Kidney (tissue), 14 donors: ENCODE measurements around the gene NRXN3. TPM values are rescaled to one million over a fixed set of nuclear protein-coding genes. Genes with fewer than 3 reads are reported as not detected.

Source experiments
- DNase-seq, 5 donors: peaks; one replicate each; pipeline ENCODE4 v3.0.0-alpha.2; 2013 to 2020
- FAIRE-seq: peaks from 2 replicates; lab custom pipeline; 2012; peaks lifted over from hg19 to GRCh38; lab: Jason Lieb, UNC
- H3K27ac ChIP-seq, 2 donors: one replicate each; pipeline ENCODE4 v1.7.0; 2013; ENCODE audit warnings: low read depth in 2 of 2, low read length in 2 of 2, inconsistent platforms in 1 of 2
- H3K27me3 ChIP-seq: one replicate; pipeline ENCODE4 v1.7.1; 2013; ENCODE audit warnings: low read length, inconsistent platforms; ENCODE audit not compliant: control insufficient read depth, insufficient read depth
- H3K36me3 ChIP-seq, 3 donors: one replicate each; pipeline versions ENCODE4 v1.7.0 to v1.7.1; 2013; ENCODE audit warnings: low read length in 3 of 3, control low read depth in 1 of 3, inconsistent platforms in 1 of 3; ENCODE audit not compliant: insufficient read depth in 3 of 3, control insufficient read depth in 2 of 3
- H3K4me1 ChIP-seq, 3 donors: one replicate each; pipeline versions ENCODE4 v1.7.0 to v1.7.1; 2013; ENCODE audit warnings: low read length in 3 of 3, inconsistent platforms in 1 of 3, low read depth in 1 of 3; ENCODE audit not compliant: control insufficient read depth in 2 of 3, insufficient read depth in 2 of 3
- H3K4me3 ChIP-seq, 3 donors: one replicate each; pipeline versions ENCODE4 v1.7.0 to v1.8.1; 2013; ENCODE audit warnings: low read length in 3 of 3, control low read depth in 1 of 3, inconsistent platforms in 1 of 3
- H3K9ac ChIP-seq, 3 donors: one replicate each; pipeline versions ENCODE4 v1.7.0 to v1.7.1; 2013; ENCODE audit warnings: low read length in 3 of 3, control low read depth in 1 of 3, inconsistent platforms in 1 of 3
- H3K9me3 ChIP-seq, 3 donors: one replicate each; pipeline versions ENCODE4 v1.7.0 to v1.7.1; 2013; ENCODE audit warnings: low read length in 3 of 3, control low read depth in 1 of 3, inconsistent platforms in 1 of 3; ENCODE audit not compliant: control insufficient read depth in 2 of 3, insufficient read depth in 1 of 3
- intact Hi-C: fragments of 100-400 bp; cut with DNase I; formaldehyde crosslinking; loops from one replicate; pipeline ENCODE4 v1.11.1; 2022
- polyA plus RNA-seq: library from polyadenylated mRNA; stranded (reverse); fragments of 350-450 nt; fragmentation: Illumina TruSeq; extraction: RNeasy Lipid Tissue Mini Kit (QIAGEN cat#74804); gene quantifications from one replicate; pipeline ENCODE4 v1.2.3, GENCODE V29; 2014; ENCODE audit warnings: low read depth, low replicate concordance; ENCODE audit not compliant: insufficient read depth
- total RNA-seq: library from RNA; stranded (reverse); fragmentation: NEBNext Ultra II Directional; extraction: Animal tissue kit (Norgen Biotek cat#: 25700); gene quantifications from one replicate; pipeline ENCODE4 v1.2.1, GENCODE V29; 2021
- TF ChIP-seq, protein P1 (sequence below): IDR thresholded peaks from 3 replicates; pipeline ENCODE4 v1.5.1; 2012; ENCODE audit warnings: mild to moderate bottlenecking, moderate library complexity, borderline replicate concordance; ENCODE audit not compliant: insufficient read depth; ENCODE audit errors: extremely low read depth
- donor health status: control.
- donor health status: control.
- donor health status: control.
- donor health status: control.
- donor health status: control.
- donor health status: DM: yes; HTN: yes; CAD: no.
- donor health status: Normal renal cell carcinoma (clear cell type).

Gene NRXN3
- total and polyA plus RNA-seq, 2 donors from 2014 or later = 1.5 to 2.4 TPM

DNA sequence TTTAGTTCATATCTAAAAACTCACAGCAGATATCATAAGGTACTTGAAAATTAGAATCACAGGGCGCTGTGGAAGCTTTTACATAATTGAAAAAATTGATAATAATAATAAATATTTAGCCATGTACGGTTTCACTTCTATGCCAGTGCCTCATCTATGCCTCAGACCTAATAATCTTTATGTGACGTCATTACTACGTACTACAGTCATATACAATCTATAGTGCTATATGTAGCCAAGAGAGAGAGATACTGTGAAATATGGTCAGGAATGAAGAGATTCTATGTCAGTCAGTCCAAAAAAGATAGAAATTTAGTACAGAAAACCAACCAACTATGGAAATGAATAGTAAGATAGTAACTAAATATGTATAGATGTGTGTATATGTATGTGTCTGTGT, 1010.5 kb downstream of the NRXN3 start:
- Histone ChIP-seq H3K9ac (no peak overlapping the region), H3K9me3 (no peaks in the 10 kb centered on the region), H3K27me3 (no peaks in the 10 kb centered on the region), H3K4me3 (no peak overlapping the region), H3K27ac (no peak overlapping the region), H3K4me1 (no peaks in the 10 kb centered on the region), H3K36me3 (no peaks in the 10 kb centered on the region)
- no peak for DNase-seq
- TF ChIP-seq, protein P1, sequence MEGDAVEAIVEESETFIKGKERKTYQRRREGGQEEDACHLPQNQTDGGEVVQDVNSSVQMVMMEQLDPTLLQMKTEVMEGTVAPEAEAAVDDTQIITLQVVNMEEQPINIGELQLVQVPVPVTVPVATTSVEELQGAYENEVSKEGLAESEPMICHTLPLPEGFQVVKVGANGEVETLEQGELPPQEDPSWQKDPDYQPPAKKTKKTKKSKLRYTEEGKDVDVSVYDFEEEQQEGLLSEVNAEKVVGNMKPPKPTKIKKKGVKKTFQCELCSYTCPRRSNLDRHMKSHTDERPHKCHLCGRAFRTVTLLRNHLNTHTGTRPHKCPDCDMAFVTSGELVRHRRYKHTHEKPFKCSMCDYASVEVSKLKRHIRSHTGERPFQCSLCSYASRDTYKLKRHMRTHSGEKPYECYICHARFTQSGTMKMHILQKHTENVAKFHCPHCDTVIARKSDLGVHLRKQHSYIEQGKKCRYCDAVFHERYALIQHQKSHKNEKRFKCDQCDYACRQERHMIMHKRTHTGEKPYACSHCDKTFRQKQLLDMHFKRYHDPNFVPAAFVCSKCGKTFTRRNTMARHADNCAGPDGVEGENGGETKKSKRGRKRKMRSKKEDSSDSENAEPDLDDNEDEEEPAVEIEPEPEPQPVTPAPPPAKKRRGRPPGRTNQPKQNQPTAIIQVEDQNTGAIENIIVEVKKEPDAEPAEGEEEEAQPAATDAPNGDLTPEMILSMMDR = no peak
- no peak for FAIRE-seq
- intact Hi-C loops = no loop called here

DNA sequence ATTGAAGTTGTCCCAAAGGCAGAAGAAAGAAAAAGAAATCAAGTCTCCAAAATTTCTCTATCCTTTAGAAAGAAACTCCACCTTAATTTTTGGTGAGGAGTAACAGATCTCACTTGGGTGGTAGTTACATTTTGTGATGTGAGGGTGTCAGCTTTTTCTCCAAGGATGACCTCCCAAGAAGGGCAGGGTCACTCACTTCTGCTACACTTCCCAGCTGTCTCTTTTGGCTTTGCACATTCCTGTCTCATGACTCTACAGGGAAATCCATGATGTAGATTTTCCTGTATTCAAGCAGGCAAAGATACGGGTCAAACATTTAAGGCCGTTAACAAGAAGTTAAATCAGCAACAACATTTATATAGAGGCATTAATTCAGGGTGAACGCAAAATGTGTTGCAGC, 1016.4 kb downstream of the NRXN3 start:
- intact Hi-C loops = no loop called here
- H3K36me3 ChIP-seq = no peaks in the 10 kb centered on the region
- TF ChIP-seq, protein P1 = no peak
- H3K4me1 ChIP-seq = no peaks in the 10 kb centered on the region
- DNase-seq = no peak
- no peak for FAIRE-seq
- no peaks in the 10 kb centered on the region for H3K9me3 ChIP-seq
- no peaks in the 10 kb centered on the region for H3K27me3 ChIP-seq
- H3K4me3 ChIP-seq = no peak overlapping the region
- H3K9ac ChIP-seq = no peak overlapping the region
- H3K27ac ChIP-seq = no peak overlapping the region

DNA sequence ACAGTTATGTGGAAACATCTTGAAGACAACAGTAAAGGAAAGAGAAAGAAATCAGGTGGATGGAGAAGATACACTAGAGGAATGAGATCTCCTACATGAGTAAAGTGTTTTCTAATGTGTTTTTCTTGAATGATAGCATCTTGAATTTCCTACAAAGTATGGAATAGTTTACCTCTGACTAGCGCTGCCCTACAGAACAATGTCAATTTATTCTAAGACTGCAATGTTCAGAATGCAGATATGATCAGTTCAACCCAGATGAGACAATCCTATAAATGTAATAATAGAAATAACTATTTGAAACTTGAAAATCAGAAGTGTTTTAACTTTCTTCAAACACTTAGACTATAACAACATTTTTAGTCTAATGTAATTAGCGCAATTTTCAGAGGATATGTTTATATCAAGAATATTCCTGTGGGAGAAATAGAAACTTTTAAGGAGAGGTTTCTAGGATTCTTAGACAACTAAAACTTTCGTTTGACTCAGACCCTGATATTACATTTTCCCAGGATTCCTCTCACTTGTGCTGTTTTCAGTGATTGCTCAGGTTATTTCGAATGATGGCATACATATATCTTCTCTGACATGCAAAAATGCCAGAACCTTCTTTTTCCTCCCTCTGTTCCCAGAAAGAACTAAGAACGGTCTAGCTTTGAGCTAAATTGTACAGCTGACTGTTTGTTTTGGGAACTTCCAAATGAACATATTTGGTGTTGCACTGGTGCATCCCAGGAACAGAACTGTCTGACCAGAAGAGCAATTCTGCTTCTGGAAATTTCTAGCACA, 1023.7 kb downstream of the NRXN3 start:
- H3K4me3 ChIP-seq = no peak overlapping the region
- no peak overlapping the region for H3K27ac ChIP-seq
- H3K9me3 ChIP-seq = no peaks in the 10 kb centered on the region
- intact Hi-C loops = no loop called here
- DNase-seq (no peak), FAIRE-seq (no peak)
- H3K27me3 ChIP-seq = no peaks in the 10 kb centered on the region
- H3K4me1 ChIP-seq = no peaks in the 10 kb centered on the region
- H3K36me3 ChIP-seq = no peaks in the 10 kb centered on the region
- TF ChIP-seq, protein P1 = no peak
- no peak overlapping the region for H3K9ac ChIP-seq
